Esophagus muscularis mucosa (tissue), 4 donors: ENCODE measurements around the gene AAGAB. TPM values are rescaled to one million over a fixed set of nuclear protein-coding genes. Genes with fewer than 3 reads are reported as not detected.

Experiments
- DNase-seq: peaks from one replicate; pipeline ENCODE4 v3.0.0-alpha.2; 2017; ENCODE audit errors: extremely low spot score
- H3K27ac ChIP-seq, 4 donors: fragments of 200-600 bp; sonication (generic); replicated peaks in 1 of 4; 1 replicate in 3 of 4; 2 replicates in 1 of 4; pipeline ENCODE4 v1.5.1; 2016 to 2019; ENCODE audit warnings: mild to moderate bottlenecking in 1 of 4
- H3K27me3 ChIP-seq, 4 donors: fragments of 200-600 bp; sonication (generic); one replicate each; pipeline versions ENCODE4 v1.5.1 to v1.6.0; 2016 to 2019
- H3K36me3 ChIP-seq, 4 donors: fragments of 200-600 bp; sonication (generic); one replicate each; pipeline ENCODE4 v1.5.1; 2016 to 2019
- H3K4me1 ChIP-seq, 4 donors: fragments of 200-600 bp; sonication (generic); one replicate each; pipeline ENCODE4 v1.5.1; 2016 to 2019
- H3K4me3 ChIP-seq, 4 donors: fragments of 200-600 bp; sonication (generic); 1 replicate in 2 of 4; 2 replicates in 2 of 4; pipeline ENCODE4 v1.5.1; 2016 to 2019; ENCODE audit warnings: mild to moderate bottlenecking in 4 of 4, moderate library complexity in 1 of 4
- H3K9me3 ChIP-seq, 4 donors: fragments of 200-600 bp; sonication (generic); 1 replicate in 3 of 4; 2 replicates in 1 of 4; pipeline ENCODE4 v1.5.1; 2016 to 2019
- EP300 ChIP-seq: sonication (generic); formaldehyde crosslinking; IDR thresholded peaks from one replicate; pipeline ENCODE4 v1.6.1; 2017; ENCODE audit warnings: antibody characterized with exemption
- POLR2A ChIP-seq: fragments of 450-650 bp; IDR thresholded peaks from one replicate; pipeline ENCODE4 v1.6.1; 2017; ENCODE audit warnings: antibody characterized with exemption, moderate library complexity, mild to moderate bottlenecking, low read depth
- POLR2AphosphoS5 ChIP-seq, 2 donors: sonication (generic); formaldehyde crosslinking; IDR thresholded peaks; one replicate each; pipeline ENCODE4 v1.6.1; 2017; ENCODE audit warnings: antibody characterized with exemption in 2 of 2
- WGBS: methylation state at CpG from one replicate; pipeline ENCODE4 v1.1.5; 2018; 5-methylcytosine and 5-hydroxymethylcytosine counted together
- intact Hi-C: fragments of 100-400 bp; cut with DNase I; formaldehyde crosslinking; loops from one replicate; pipeline ENCODE4 v1.15.1; 2023
- total RNA-seq, 4 donors: library from RNA; depleted of rRNA; stranded (reverse); fragments of >200 nt; gene quantifications; one replicate each; pipeline versions ENCODE4 v1.1.0 to v1.2.1, GENCODE V29; 2016
- TF ChIP-seq, protein P1 (sequence below), 3 experiments: fragments of 200-600 bp in 2 of 3; fragments of 450-650 bp in 1 of 3; sonication (generic) in 2 of 3; IDR thresholded peaks; one replicate each; pipeline ENCODE4 v1.5.1; 2017 to 2019; ENCODE audit warnings: antibody characterized with exemption in 3 of 3, mild to moderate bottlenecking in 2 of 3, moderate library complexity in 1 of 3

Gene AAGAB
- total RNA-seq, 4 donors from 2014 or later, result 21.3 to 37.8 (median 29.0) TPM

- TF ChIP-seq, protein P1, sequence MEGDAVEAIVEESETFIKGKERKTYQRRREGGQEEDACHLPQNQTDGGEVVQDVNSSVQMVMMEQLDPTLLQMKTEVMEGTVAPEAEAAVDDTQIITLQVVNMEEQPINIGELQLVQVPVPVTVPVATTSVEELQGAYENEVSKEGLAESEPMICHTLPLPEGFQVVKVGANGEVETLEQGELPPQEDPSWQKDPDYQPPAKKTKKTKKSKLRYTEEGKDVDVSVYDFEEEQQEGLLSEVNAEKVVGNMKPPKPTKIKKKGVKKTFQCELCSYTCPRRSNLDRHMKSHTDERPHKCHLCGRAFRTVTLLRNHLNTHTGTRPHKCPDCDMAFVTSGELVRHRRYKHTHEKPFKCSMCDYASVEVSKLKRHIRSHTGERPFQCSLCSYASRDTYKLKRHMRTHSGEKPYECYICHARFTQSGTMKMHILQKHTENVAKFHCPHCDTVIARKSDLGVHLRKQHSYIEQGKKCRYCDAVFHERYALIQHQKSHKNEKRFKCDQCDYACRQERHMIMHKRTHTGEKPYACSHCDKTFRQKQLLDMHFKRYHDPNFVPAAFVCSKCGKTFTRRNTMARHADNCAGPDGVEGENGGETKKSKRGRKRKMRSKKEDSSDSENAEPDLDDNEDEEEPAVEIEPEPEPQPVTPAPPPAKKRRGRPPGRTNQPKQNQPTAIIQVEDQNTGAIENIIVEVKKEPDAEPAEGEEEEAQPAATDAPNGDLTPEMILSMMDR (IDR thresholded peaks at IDR 0.05), result no peak
- TF ChIP-seq POLR2AphosphoS5 (IDR thresholded peaks at IDR 0.05), result no peak
- TF ChIP-seq POLR2A, result no peak
- no peak for TF ChIP-seq EP300
- H3K9me3 ChIP-seq, result no peaks in the 10 kb centered on the region
- 20% methylated on average over 2 of the region's 4 CpGs for WGBS
- no peaks in the 10 kb centered on the region for H3K27me3 ChIP-seq
- H3K4me3 ChIP-seq, result no peak overlapping the region
- no peak for DNase-seq
- peak overlapping the region; percentile 73 to 84 (median 78) for H3K27ac ChIP-seq
- intact Hi-C loops, result no loop called here
- peaks cover 64 to 79% (median 76%) of the 10 kb centered on the region in 4 donors for H3K4me1 ChIP-seq
- peaks cover 7 to 59% (median 47%) of the 10 kb centered on the region in 4 donors for H3K36me3 ChIP-seq
These were observed 67.8 kb downstream of the AAGAB start for GRCh38 chr15:67186688-67187087.

DNA sequence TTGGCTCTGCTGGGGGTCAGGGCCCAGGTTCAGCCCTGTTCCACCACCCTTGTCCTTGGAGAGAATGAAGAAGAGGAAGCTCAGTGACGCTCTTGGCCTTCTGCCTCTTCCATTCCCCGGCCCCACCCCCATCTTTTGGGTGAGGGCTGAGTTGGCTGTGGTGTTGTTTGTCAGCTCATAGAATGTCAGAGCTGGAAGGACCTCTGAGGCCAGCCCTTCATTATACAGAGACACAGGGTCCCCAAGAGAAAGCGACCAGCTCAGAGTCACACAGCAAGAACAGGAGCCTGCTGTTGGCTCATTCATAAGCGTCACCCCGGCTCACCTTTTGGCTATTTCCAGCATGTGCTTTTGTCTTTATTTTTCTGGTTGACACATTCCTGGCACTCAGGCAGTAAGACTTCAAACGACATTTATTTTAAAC lies 68.2 kb downstream of the AAGAB start:
- peaks cover 2 to 59% (median 46%) of the 10 kb centered on the region in 4 donors for H3K36me3 ChIP-seq
- intact Hi-C loops, result no loop called here

GRCh38 chr15:67185621-67186225 lies 68.7 kb downstream of the AAGAB start:
- Histone ChIP-seq H3K36me3 (peaks cover 0 to 58% (median 45%) of the 10 kb centered on the region in 4 donors), H3K9me3 (no peaks in the 10 kb centered on the region), H3K27me3 (no peaks in the 10 kb centered on the region), H3K4me3 (no peak overlapping the region), H3K4me1 (peaks cover 64 to 77% (median 74%) of the 10 kb centered on the region in 4 donors), H3K27ac (peak overlapping the region; percentile 73 to 84 (median 78))
- intact Hi-C loops, result no loop called here
- TF ChIP-seq, protein P1 (IDR thresholded peaks at IDR 0.05), result no peak
- no peak for TF ChIP-seq POLR2AphosphoS5 (IDR thresholded peaks at IDR 0.05)
- no peak for TF ChIP-seq POLR2A
- no peak for TF ChIP-seq EP300
- 73% methylated on average over 9 of the region's 9 CpGs for WGBS
- DNase-seq, result no peak

More for the DNA sequence above, 68.2 kb downstream of the AAGAB start:
- Histone ChIP-seq H3K4me1 (peaks cover 64 to 79% (median 76%) of the 10 kb centered on the region in 4 donors), H3K4me3 (no peak overlapping the region), H3K9me3 (no peaks in the 10 kb centered on the region), H3K27me3 (no peaks in the 10 kb centered on the region), H3K27ac (peak overlapping the region; percentile 73 to 84 (median 78))
- DNase-seq, result no peak
- peak; percentile 51 to 63 for TF ChIP-seq POLR2AphosphoS5 (IDR thresholded peaks at IDR 0.05)
- no peak for TF ChIP-seq EP300
- WGBS, result 26% methylated on average over 5 of the region's 6 CpGs

DNA sequence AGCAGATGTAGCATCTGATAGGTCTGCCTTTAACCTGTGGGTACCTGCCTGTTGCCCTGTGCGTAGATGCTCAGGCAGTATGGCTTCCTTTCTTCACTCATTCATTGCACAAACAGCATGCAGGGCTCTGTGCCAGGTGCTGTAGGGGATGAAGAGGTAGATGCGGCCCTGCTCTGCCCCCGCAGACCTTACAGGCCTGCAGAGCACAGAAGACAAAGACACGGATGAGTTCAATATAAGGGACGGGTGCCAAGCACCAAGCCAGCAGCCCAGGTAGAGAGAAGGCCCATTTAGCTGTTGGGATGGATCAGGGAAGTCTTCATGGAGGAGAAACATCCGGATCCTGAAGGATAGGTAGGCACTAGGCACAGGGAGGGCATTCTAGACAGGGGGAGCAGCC lies 69.4 kb downstream of the AAGAB start:
- WGBS, result 95% methylated on average over 6 of the region's 6 CpGs
- Histone ChIP-seq H3K36me3 (peaks cover 0 to 58% (median 38%) of the 10 kb centered on the region in 4 donors), H3K27me3 (no peaks in the 10 kb centered on the region), H3K9me3 (no peaks in the 10 kb centered on the region), H3K27ac (peak overlapping the region; percentile 73 to 84 (median 78)), H3K4me3 (no peak overlapping the region), H3K4me1 (peaks cover 58 to 72% (median 70%) of the 10 kb centered on the region in 4 donors)
- TF ChIP-seq, protein P1 (IDR thresholded peaks at IDR 0.05), result no peak
- no peak for TF ChIP-seq EP300
- no peak for TF ChIP-seq POLR2AphosphoS5 (IDR thresholded peaks at IDR 0.05)
- TF ChIP-seq POLR2A, result no peak
- intact Hi-C loops, result no loop called here
- DNase-seq, result no peak

DNA sequence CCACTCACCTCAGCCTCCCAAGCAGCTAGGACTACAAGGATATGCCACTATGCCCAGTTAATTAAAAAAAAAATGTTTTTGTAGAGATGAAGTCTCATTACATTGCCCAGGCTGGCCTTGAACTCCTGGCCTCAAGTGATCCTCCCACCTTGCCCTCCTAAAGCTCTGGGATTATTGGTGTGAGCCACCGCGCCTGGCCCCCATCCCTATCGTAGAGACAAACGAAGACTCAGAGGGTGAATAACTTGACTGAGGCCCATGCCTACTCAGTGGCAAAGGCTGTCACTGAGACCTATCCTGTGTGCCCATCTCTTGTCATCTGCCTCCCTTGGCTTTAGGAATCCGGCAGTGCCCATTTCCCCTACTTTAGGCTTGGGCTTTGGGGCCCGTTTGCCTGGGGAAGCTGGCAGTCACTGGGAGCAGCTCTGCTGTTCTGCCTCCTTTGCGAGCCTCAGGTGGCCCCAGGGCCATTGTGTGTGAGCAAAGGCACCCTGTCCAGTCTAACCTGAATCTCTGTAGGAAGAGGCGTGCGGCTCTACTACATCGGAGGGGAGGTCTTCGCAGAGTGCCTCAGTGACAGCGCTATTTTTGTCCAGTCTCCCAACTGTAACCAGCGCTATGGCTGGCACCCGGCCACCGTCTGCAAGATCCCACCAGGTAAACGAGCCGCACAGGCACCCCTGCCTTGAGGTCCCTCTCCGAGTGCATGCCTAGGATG lies 70.1 kb downstream of the AAGAB start:
- Histone ChIP-seq H3K4me1 (peaks cover 56 to 71% (median 67%) of the 10 kb centered on the region in 4 donors), H3K4me3 (no peak overlapping the region), H3K27me3 (no peaks in the 10 kb centered on the region), H3K9me3 (no peaks in the 10 kb centered on the region), H3K36me3 (peaks cover 0 to 55% (median 38%) of the 10 kb centered on the region in 4 donors), H3K27ac (peak overlapping the region; percentile 37 to 84 (median 76))
- whole genome bisulfite sequencing, result 86% methylated on average over 18 of the region's 18 CpGs
- no peak for DNase-seq
- intact Hi-C loops, result no loop called here
- TF ChIP-seq POLR2AphosphoS5 (IDR thresholded peaks at IDR 0.05) (no peak), POLR2A (no peak), EP300 (no peak)
- TF ChIP-seq, protein P1 (IDR thresholded peaks at IDR 0.05), result no peak
